Measurements from ENCODE around the gene PTPN12.

PTPN12 gene

GRCh38 chr7:77655836-77656455 is 118.9 kb downstream of the PTPN12 start:
- H3K36me3 ChIP-seq (ENCODE audit: control insufficient read depth, insufficient read depth, low read length), result peaks cover 7% of the 10 kb centered on the region
- H3K9me3 ChIP-seq (ENCODE audit: control insufficient read depth, insufficient read depth, low read length), result no peaks in the 10 kb centered on the region
- no peaks in the 10 kb centered on the region for H3K4me1 ChIP-seq (ENCODE audit: control insufficient read depth, insufficient read depth, low read length)
- no peaks in the 10 kb centered on the region for H3K27me3 ChIP-seq (ENCODE audit: control insufficient read depth, insufficient read depth, low read length)
- H3K9ac ChIP-seq (ENCODE audit: low read depth, low read length), result no peak overlapping the region
- no peak overlapping the region for H3K4me3 ChIP-seq (ENCODE audit: low read depth, low read length)

DNA sequence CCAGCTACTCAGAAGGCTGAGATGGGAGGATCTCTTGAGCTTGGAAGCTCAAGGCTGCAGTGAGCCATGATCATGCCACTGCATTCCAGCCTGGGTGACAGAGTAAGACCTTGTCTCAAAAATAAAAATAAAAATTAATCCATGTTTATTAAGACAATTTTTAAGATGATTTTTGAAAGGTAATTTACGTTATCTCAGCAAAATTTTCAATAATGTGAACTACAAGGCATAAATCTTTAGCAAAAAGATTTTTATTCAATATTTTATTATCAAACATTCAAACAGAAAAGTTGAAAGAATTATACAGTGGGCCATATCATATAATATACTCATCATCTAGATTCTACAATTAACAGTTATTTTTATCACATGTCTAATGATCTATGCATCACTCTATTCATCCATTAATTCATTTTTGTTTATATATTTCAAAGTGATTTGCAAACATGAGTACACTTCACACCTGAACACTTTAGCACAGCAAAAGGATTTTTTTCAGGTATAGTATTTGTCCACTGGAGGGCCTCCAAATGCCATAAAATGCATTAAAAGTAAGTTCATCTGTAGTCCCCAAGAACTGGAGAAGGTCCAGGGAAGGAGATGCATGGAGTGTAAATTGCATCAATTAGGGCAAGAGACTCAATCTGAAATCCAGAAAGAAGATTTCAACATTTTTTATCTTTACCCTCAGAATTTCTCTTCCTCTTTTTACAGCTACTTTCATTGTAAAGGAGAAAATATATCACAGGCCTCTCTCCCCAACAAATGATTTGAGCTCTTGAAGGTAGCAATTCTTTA is 120.5 kb downstream of the PTPN12 start:
- no peaks in the 10 kb centered on the region for H3K4me1 ChIP-seq (ENCODE audit: control insufficient read depth, insufficient read depth, low read length)
- no peaks in the 10 kb centered on the region for H3K9me3 ChIP-seq (ENCODE audit: control insufficient read depth, insufficient read depth, low read length)
- no peak overlapping the region for H3K4me3 ChIP-seq (ENCODE audit: low read depth, low read length)
- H3K27me3 ChIP-seq (ENCODE audit: control insufficient read depth, insufficient read depth, low read length), result no peaks in the 10 kb centered on the region
- peaks cover 7% of the 10 kb centered on the region for H3K36me3 ChIP-seq (ENCODE audit: control insufficient read depth, insufficient read depth, low read length)
- H3K9ac ChIP-seq (ENCODE audit: low read depth, low read length), result no peak overlapping the region

DNA sequence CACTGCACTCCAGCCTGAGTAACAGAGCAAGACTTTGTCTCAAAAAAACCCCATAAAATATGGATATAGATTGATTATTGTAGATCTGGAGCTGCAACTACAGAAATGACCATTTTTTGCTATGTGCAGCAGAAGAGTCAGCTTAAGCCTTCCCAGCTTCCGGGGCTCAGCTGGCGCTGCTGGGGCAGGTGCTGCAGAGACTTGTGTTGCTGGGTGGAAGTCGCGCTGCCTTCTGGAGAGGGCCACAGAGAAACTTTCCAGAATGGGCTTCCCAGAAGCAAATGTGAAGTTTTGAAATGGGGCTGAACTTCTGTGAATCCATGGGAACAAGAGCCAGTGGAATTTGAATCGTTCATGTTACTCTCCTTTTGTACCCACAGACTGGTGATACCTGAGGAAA is 121.8 kb downstream of the PTPN12 start:
- no peaks in the 10 kb centered on the region for H3K9me3 ChIP-seq (ENCODE audit: control insufficient read depth, insufficient read depth, low read length)
- H3K36me3 ChIP-seq (ENCODE audit: control insufficient read depth, insufficient read depth, low read length), result peaks cover 7% of the 10 kb centered on the region
- no peaks in the 10 kb centered on the region for H3K27me3 ChIP-seq (ENCODE audit: control insufficient read depth, insufficient read depth, low read length)
- no peaks in the 10 kb centered on the region for H3K4me1 ChIP-seq (ENCODE audit: control insufficient read depth, insufficient read depth, low read length)
- H3K4me3 ChIP-seq (ENCODE audit: low read depth, low read length), result no peak overlapping the region
- no peak overlapping the region for H3K9ac ChIP-seq (ENCODE audit: low read depth, low read length)

GRCh38 chr7:77661816-77662215 is 124.7 kb downstream of the PTPN12 start:
- no peak overlapping the region for H3K9ac ChIP-seq (ENCODE audit: low read depth, low read length)

GRCh38 chr7:77662869-77663268 is 125.8 kb downstream of the PTPN12 start:
- Histone ChIP-seq H3K4me3 (ENCODE audit: low read depth, low read length) (no peak overlapping the region), H3K9ac (ENCODE audit: low read depth, low read length) (no peak overlapping the region), H3K36me3 (ENCODE audit: control insufficient read depth, insufficient read depth, low read length) (no peaks in the 10 kb centered on the region), H3K4me1 (ENCODE audit: control insufficient read depth, insufficient read depth, low read length) (no peaks in the 10 kb centered on the region), H3K9me3 (ENCODE audit: control insufficient read depth, insufficient read depth, low read length) (no peaks in the 10 kb centered on the region), H3K27me3 (ENCODE audit: control insufficient read depth, insufficient read depth, low read length) (no peaks in the 10 kb centered on the region)

More at GRCh38 chr7:77661816-77662215, 124.7 kb downstream of the PTPN12 start:
- Histone ChIP-seq H3K4me3 (ENCODE audit: low read depth, low read length) (no peak overlapping the region), H3K36me3 (ENCODE audit: control insufficient read depth, insufficient read depth, low read length) (no peaks in the 10 kb centered on the region), H3K27me3 (ENCODE audit: control insufficient read depth, insufficient read depth, low read length) (no peaks in the 10 kb centered on the region), H3K9me3 (ENCODE audit: control insufficient read depth, insufficient read depth, low read length) (no peaks in the 10 kb centered on the region), H3K4me1 (ENCODE audit: control insufficient read depth, insufficient read depth, low read length) (no peaks in the 10 kb centered on the region)

- no peak overlapping the region for H3K9ac ChIP-seq (ENCODE audit: low read depth, low read length)
- no peaks in the 10 kb centered on the region for H3K27me3 ChIP-seq (ENCODE audit: control insufficient read depth, insufficient read depth, low read length)
- no peak overlapping the region for H3K4me3 ChIP-seq (ENCODE audit: low read depth, low read length)
- no peaks in the 10 kb centered on the region for H3K36me3 ChIP-seq (ENCODE audit: control insufficient read depth, insufficient read depth, low read length)
- H3K9me3 ChIP-seq (ENCODE audit: control insufficient read depth, insufficient read depth, low read length), result no peaks in the 10 kb centered on the region
- no peaks in the 10 kb centered on the region for H3K4me1 ChIP-seq (ENCODE audit: control insufficient read depth, insufficient read depth, low read length)
Observed at GRCh38 chr7:77664715-77665114, 127.6 kb downstream of the PTPN12 start.

- no peak overlapping the region for H3K9ac ChIP-seq (ENCODE audit: low read depth, low read length)
- no peak overlapping the region for H3K4me3 ChIP-seq (ENCODE audit: low read depth, low read length)
- H3K36me3 ChIP-seq (ENCODE audit: control insufficient read depth, insufficient read depth, low read length), result no peaks in the 10 kb centered on the region
- H3K9me3 ChIP-seq (ENCODE audit: control insufficient read depth, insufficient read depth, low read length), result no peaks in the 10 kb centered on the region
- H3K4me1 ChIP-seq (ENCODE audit: control insufficient read depth, insufficient read depth, low read length), result no peaks in the 10 kb centered on the region
- H3K27me3 ChIP-seq (ENCODE audit: control insufficient read depth, insufficient read depth, low read length), result no peaks in the 10 kb centered on the region
Observed at GRCh38 chr7:77665161-77665560, 128.1 kb downstream of the PTPN12 start.

DNA sequence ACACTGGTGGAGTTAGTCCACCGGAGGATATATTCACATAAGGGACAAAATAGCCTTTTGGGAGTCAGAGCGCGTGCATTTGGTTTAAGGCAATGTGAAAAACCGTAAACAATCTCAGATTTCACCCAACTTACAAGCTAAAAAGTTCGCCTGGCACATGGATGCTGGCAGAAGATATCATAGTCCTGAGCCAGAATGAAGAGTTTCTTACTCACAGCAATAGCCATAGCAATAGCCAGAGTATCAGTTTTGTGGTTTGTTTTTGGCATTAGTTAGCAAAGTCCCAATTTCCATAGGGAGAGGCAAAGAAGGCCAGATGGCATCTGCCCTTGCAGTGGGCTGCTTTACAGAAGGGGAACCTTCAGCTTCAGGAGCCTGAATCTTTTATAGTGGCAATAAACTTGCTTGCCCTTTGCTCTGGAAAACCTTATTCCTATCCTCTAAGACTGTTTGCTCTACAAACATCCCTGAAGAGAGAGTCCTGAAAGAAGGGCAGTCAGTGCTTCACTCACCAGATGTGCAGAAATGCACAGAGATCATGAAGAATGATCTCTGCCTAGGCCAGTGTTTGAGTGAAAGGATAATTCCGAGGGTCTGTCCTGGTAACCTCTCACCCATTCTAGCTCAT is 130.5 kb downstream of the PTPN12 start:
- Histone ChIP-seq H3K4me1 (ENCODE audit: control insufficient read depth, insufficient read depth, low read length) (no peaks in the 10 kb centered on the region), H3K36me3 (ENCODE audit: control insufficient read depth, insufficient read depth, low read length) (no peaks in the 10 kb centered on the region), H3K27me3 (ENCODE audit: control insufficient read depth, insufficient read depth, low read length) (no peaks in the 10 kb centered on the region), H3K9me3 (ENCODE audit: control insufficient read depth, insufficient read depth, low read length) (no peaks in the 10 kb centered on the region), H3K4me3 (ENCODE audit: low read depth, low read length) (no peak overlapping the region), H3K9ac (ENCODE audit: low read depth, low read length) (no peak overlapping the region)

GRCh38 chr7:77674878-77675277 is 137.8 kb downstream of the PTPN12 start:
- no peak overlapping the region for H3K4me3 ChIP-seq (ENCODE audit: low read depth, low read length)
- H3K9me3 ChIP-seq (ENCODE audit: control insufficient read depth, insufficient read depth, low read length), result no peaks in the 10 kb centered on the region
- no peaks in the 10 kb centered on the region for H3K4me1 ChIP-seq (ENCODE audit: control insufficient read depth, insufficient read depth, low read length)
- H3K27me3 ChIP-seq (ENCODE audit: control insufficient read depth, insufficient read depth, low read length), result no peaks in the 10 kb centered on the region
- no peak overlapping the region for H3K9ac ChIP-seq (ENCODE audit: low read depth, low read length)
- no peaks in the 10 kb centered on the region for H3K36me3 ChIP-seq (ENCODE audit: control insufficient read depth, insufficient read depth, low read length)

DNA sequence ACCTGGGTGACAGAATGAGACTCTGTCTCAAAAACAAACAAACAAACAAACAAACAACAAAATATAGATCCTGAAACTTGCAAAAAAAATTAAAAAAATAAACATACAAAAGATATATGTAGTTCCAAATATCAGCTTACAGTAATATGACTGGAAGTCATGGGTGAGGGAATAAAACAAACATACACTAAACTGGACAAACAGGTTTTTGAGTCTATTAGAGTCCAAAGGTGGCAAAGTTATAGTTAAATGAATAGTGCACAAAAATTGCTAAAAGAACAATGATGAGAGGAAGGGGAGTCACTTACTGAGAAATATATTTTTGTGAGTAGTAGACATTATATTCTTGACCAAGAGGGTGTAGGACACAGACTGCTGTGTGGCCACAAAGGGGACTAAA is 142.5 kb downstream of the PTPN12 start:
- no peak overlapping the region for H3K9ac ChIP-seq (ENCODE audit: low read depth, low read length)
- no peaks in the 10 kb centered on the region for H3K27me3 ChIP-seq (ENCODE audit: control insufficient read depth, insufficient read depth, low read length)
- no peak overlapping the region for H3K4me3 ChIP-seq (ENCODE audit: low read depth, low read length)
- peaks cover 8% of the 10 kb centered on the region for H3K36me3 ChIP-seq (ENCODE audit: control insufficient read depth, insufficient read depth, low read length)
- H3K4me1 ChIP-seq (ENCODE audit: control insufficient read depth, insufficient read depth, low read length), result peaks cover 7% of the 10 kb centered on the region
- no peaks in the 10 kb centered on the region for H3K9me3 ChIP-seq (ENCODE audit: control insufficient read depth, insufficient read depth, low read length)

DNA sequence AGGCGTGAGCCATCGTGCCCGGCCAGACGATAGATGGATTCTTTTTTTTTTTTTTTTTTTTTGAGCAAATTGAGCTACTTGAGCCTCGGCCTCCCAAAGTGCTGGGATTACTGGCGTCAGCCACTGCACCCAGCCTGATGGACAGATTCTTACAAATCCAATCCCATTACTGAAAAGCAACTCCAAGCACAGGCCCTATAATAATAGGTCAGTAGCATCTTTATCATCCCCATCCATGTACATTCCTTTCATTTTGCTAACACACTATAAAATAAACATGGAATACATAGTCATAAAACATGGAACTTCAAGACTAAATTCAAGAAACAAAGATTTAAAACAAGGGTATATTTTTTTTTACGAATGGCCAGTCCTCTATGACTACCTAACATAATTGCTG is 143.2 kb downstream of the PTPN12 start:
- Histone ChIP-seq H3K9me3 (ENCODE audit: control insufficient read depth, insufficient read depth, low read length) (no peaks in the 10 kb centered on the region), H3K36me3 (ENCODE audit: control insufficient read depth, insufficient read depth, low read length) (peaks cover 8% of the 10 kb centered on the region), H3K27me3 (ENCODE audit: control insufficient read depth, insufficient read depth, low read length) (no peaks in the 10 kb centered on the region), H3K4me1 (ENCODE audit: control insufficient read depth, insufficient read depth, low read length) (peaks cover 7% of the 10 kb centered on the region), H3K9ac (ENCODE audit: low read depth, low read length) (no peak overlapping the region), H3K4me3 (ENCODE audit: low read depth, low read length) (no peak overlapping the region)

- H3K4me1 ChIP-seq (ENCODE audit: control insufficient read depth, insufficient read depth, low read length), result peaks cover 17% of the 10 kb centered on the region
- H3K36me3 ChIP-seq (ENCODE audit: control insufficient read depth, insufficient read depth, low read length), result peaks cover 8% of the 10 kb centered on the region
- H3K9ac ChIP-seq (ENCODE audit: low read depth, low read length), result no peak overlapping the region
- H3K9me3 ChIP-seq (ENCODE audit: control insufficient read depth, insufficient read depth, low read length), result no peaks in the 10 kb centered on the region
- H3K4me3 ChIP-seq (ENCODE audit: low read depth, low read length), result no peak overlapping the region
- no peaks in the 10 kb centered on the region for H3K27me3 ChIP-seq (ENCODE audit: control insufficient read depth, insufficient read depth, low read length)
Observed at GRCh38 chr7:77684030-77684429, 146.9 kb downstream of the PTPN12 start.

Data from iPS-15b (cell line).